Memory B cell (primary cell): ENCODE data around the gene KLHL29.

Experiments
- ATAC-seq: fragments of 150-1000 bp; cut with Tn5 transposase; 2 replicates; pipeline ENCODE4 v1.10.0; 2021; ENCODE audit warnings: low read depth, mild to moderate bottlenecking, moderate library complexity
- DNase-seq, 2 donors: peaks; one replicate each; pipeline ENCODE4 v3.0.0; 2022; ENCODE audit warnings: low spot score in 2 of 2
- H3K27ac Mint-ChIP-seq: one replicate; pipeline ENCODE4 v1.8.0; 2022; ENCODE audit warnings: mild to moderate bottlenecking, moderate library complexity, mixed read lengths
- H3K27me3 Mint-ChIP-seq: one replicate; pipeline ENCODE4 v1.8.0; 2022; ENCODE audit warnings: mixed read lengths
- H3K36me3 Mint-ChIP-seq: one replicate; pipeline ENCODE4 v1.8.0; 2022; ENCODE audit warnings: mild to moderate bottlenecking, mixed read lengths
- H3K4me1 Mint-ChIP-seq: one replicate; pipeline ENCODE4 v1.8.0; 2022; ENCODE audit warnings: mixed read lengths
- H3K4me3 Mint-ChIP-seq: one replicate; pipeline ENCODE4 v1.8.0; 2022; ENCODE audit warnings: mild to moderate bottlenecking, moderate library complexity, mixed read lengths
- H3K9me3 Mint-ChIP-seq: one replicate; pipeline ENCODE4 v1.8.0; 2022; ENCODE audit warnings: mixed read lengths

Gene KLHL29

GRCh38 chr2:23597687-23598086 is 212.7 kb downstream of the KLHL29 start:
- Mint-ChIP-seq H3K27ac (no peak overlapping the region), H3K9me3 (no peaks in the 10 kb centered on the region), H3K36me3 (no peaks in the 10 kb centered on the region), H3K4me3 (no peak overlapping the region), H3K27me3 (no peaks in the 10 kb centered on the region), H3K4me1 (no peaks in the 10 kb centered on the region)
- no peak for DNase-seq
- ATAC-seq = no peak

- no peaks in the 10 kb centered on the region for H3K9me3 Mint-ChIP-seq
- ATAC-seq = no peak
- no peak overlapping the region for H3K27ac Mint-ChIP-seq
- H3K27me3 Mint-ChIP-seq = no peaks in the 10 kb centered on the region
- H3K4me1 Mint-ChIP-seq = no peaks in the 10 kb centered on the region
- no peak overlapping the region for H3K4me3 Mint-ChIP-seq
- no peak for DNase-seq
- H3K36me3 Mint-ChIP-seq = no peaks in the 10 kb centered on the region
Observed at GRCh38 chr2:23599006-23599405, 214.0 kb downstream of the KLHL29 start.

DNA sequence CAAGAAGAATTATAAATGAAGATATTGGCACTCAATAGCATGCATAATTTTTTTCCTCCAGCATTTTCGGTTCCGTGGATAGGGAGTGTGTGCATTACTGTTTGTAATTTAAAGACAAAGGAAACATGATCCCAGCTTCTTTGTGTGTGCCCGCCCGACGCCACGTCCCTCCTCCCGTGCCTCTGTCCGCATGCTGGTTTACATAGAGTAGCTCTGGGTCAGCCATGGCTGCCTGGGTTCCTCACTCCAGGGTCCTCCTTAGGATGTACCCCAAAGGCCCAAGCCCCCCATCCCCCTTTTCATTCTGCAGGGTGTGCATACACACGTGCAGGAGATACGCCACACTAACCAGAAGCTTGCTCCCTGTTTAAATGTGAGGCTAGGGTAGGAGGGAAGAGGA is 214.7 kb downstream of the KLHL29 start:
- Mint-ChIP-seq H3K4me1 (no peaks in the 10 kb centered on the region), H3K9me3 (no peaks in the 10 kb centered on the region), H3K36me3 (no peaks in the 10 kb centered on the region), H3K27me3 (no peaks in the 10 kb centered on the region), H3K27ac (no peak overlapping the region), H3K4me3 (no peak overlapping the region)
- ATAC-seq (no peak), DNase-seq (no peak)

- H3K9me3 Mint-ChIP-seq = peaks cover 1% of the 10 kb centered on the region
Observed at GRCh38 chr2:23600346-23600745, 215.4 kb downstream of the KLHL29 start.

GRCh38 chr2:23601301-23601965 is 216.5 kb downstream of the KLHL29 start:
- ATAC-seq (no peak), DNase-seq (no peak)
- H3K4me3 Mint-ChIP-seq = no peak overlapping the region
- no peak overlapping the region for H3K27ac Mint-ChIP-seq
- peaks cover 6% of the 10 kb centered on the region for H3K9me3 Mint-ChIP-seq
- H3K4me1 Mint-ChIP-seq = no peaks in the 10 kb centered on the region
- peaks cover 3% of the 10 kb centered on the region for H3K36me3 Mint-ChIP-seq
- H3K27me3 Mint-ChIP-seq = peaks cover 2% of the 10 kb centered on the region

More at GRCh38 chr2:23600346-23600745, 215.4 kb downstream of the KLHL29 start:
- DNase-seq = no peak
- no peaks in the 10 kb centered on the region for H3K36me3 Mint-ChIP-seq
- H3K27me3 Mint-ChIP-seq = no peaks in the 10 kb centered on the region
- H3K27ac Mint-ChIP-seq = no peak overlapping the region
- no peak overlapping the region for H3K4me3 Mint-ChIP-seq
- H3K4me1 Mint-ChIP-seq = no peaks in the 10 kb centered on the region
- no peak for ATAC-seq

GRCh38 chr2:23602116-23602515 is 217.1 kb downstream of the KLHL29 start:
- Mint-ChIP-seq H3K4me3 (no peak overlapping the region), H3K9me3 (peaks cover 6% of the 10 kb centered on the region), H3K36me3 (peaks cover 3% of the 10 kb centered on the region), H3K4me1 (no peaks in the 10 kb centered on the region), H3K27me3 (peaks cover 2% of the 10 kb centered on the region), H3K27ac (no peak overlapping the region)
- ATAC-seq = no peak
- DNase-seq = no peak

- H3K4me3 Mint-ChIP-seq = no peak overlapping the region
- ATAC-seq = no peak
- H3K36me3 Mint-ChIP-seq = peaks cover 3% of the 10 kb centered on the region
- peaks cover 6% of the 10 kb centered on the region for H3K9me3 Mint-ChIP-seq
- DNase-seq = no peak
- H3K4me1 Mint-ChIP-seq = no peaks in the 10 kb centered on the region
- H3K27ac Mint-ChIP-seq = no peak overlapping the region
- H3K27me3 Mint-ChIP-seq = peaks cover 2% of the 10 kb centered on the region
Observed at GRCh38 chr2:23603156-23603555, 218.2 kb downstream of the KLHL29 start.

- H3K36me3 Mint-ChIP-seq = peaks cover 5% of the 10 kb centered on the region
- peaks cover 6% of the 10 kb centered on the region for H3K9me3 Mint-ChIP-seq
- peaks cover 2% of the 10 kb centered on the region for H3K27me3 Mint-ChIP-seq
- no peak for DNase-seq
- no peaks in the 10 kb centered on the region for H3K4me1 Mint-ChIP-seq
- H3K27ac Mint-ChIP-seq = no peak overlapping the region
- no peak for ATAC-seq
- H3K4me3 Mint-ChIP-seq = no peak overlapping the region
Observed at GRCh38 chr2:23603581-23603980, 218.6 kb downstream of the KLHL29 start.

GRCh38 chr2:23604731-23605130 is 219.8 kb downstream of the KLHL29 start:
- H3K27ac Mint-ChIP-seq = no peak overlapping the region
- peaks cover 7% of the 10 kb centered on the region for H3K36me3 Mint-ChIP-seq
- ATAC-seq = no peak
- H3K9me3 Mint-ChIP-seq = peaks cover 7% of the 10 kb centered on the region
- DNase-seq = no peak
- H3K4me1 Mint-ChIP-seq = no peaks in the 10 kb centered on the region
- no peak overlapping the region for H3K4me3 Mint-ChIP-seq
- H3K27me3 Mint-ChIP-seq = peaks cover 3% of the 10 kb centered on the region

DNA sequence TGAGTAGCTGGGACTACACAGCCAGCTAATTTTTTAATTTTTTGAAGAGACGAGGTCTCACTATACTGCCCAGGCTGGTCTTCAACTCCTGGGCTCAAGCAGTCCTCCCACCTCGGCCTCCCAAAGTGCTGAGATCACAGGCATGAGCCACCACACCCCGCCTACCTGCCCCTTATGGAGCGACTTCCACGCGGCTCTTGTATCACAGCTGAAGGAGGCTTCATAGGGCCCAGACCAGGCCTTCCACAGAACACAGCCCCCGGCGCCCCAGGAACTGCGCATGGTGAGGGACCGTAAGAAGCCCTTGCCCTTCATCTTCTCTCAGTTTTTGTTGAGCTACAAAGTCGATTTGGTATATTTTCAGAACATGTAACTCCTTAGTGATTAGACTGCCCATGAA is 220.3 kb downstream of the KLHL29 start:
- H3K9me3 Mint-ChIP-seq = peaks cover 7% of the 10 kb centered on the region
- H3K27me3 Mint-ChIP-seq = peaks cover 3% of the 10 kb centered on the region
- H3K4me1 Mint-ChIP-seq = no peaks in the 10 kb centered on the region
- DNase-seq = no peak
- H3K36me3 Mint-ChIP-seq = peaks cover 7% of the 10 kb centered on the region
- ATAC-seq = no peak
- H3K4me3 Mint-ChIP-seq = no peak overlapping the region
- H3K27ac Mint-ChIP-seq = no peak overlapping the region

GRCh38 chr2:23606196-23606595 is 221.2 kb downstream of the KLHL29 start:
- peaks cover 7% of the 10 kb centered on the region for H3K9me3 Mint-ChIP-seq
- no peak overlapping the region for H3K4me3 Mint-ChIP-seq
- H3K4me1 Mint-ChIP-seq = no peaks in the 10 kb centered on the region
- H3K36me3 Mint-ChIP-seq = peaks cover 7% of the 10 kb centered on the region
- H3K27me3 Mint-ChIP-seq = peaks cover 3% of the 10 kb centered on the region
- DNase-seq = no peak
- ATAC-seq = no peak
- H3K27ac Mint-ChIP-seq = no peak overlapping the region

DNA sequence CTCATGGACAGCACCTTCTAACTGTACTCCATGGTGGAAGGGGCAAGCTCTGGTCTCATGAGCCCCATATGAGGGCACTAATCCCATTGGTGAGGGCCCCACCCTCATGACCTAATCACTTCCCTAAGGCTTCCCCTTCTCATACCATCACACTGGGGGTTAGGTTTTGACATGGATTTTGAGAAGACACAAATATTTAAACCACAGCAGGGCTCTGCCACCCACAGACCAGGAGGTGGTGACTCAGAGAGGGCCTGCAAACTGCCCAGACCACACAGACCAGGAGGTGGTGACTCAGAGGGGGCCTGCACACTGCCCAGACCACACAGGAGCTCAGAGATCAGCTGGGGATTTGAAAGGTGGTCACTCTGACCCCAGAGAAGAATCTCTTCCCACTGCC is 222.0 kb downstream of the KLHL29 start:
- H3K9me3 Mint-ChIP-seq = peaks cover 12% of the 10 kb centered on the region
- H3K4me1 Mint-ChIP-seq = no peaks in the 10 kb centered on the region
- peaks cover 3% of the 10 kb centered on the region for H3K27me3 Mint-ChIP-seq
- H3K4me3 Mint-ChIP-seq = no peak overlapping the region
- no peak overlapping the region for H3K27ac Mint-ChIP-seq
- DNase-seq (no peak), ATAC-seq (no peak)
- H3K36me3 Mint-ChIP-seq = peaks cover 11% of the 10 kb centered on the region

GRCh38 chr2:23607925-23608324 is 222.9 kb downstream of the KLHL29 start:
- Mint-ChIP-seq H3K36me3 (peaks cover 12% of the 10 kb centered on the region), H3K9me3 (peaks cover 13% of the 10 kb centered on the region), H3K4me1 (no peaks in the 10 kb centered on the region), H3K27ac (no peak overlapping the region), H3K4me3 (no peak overlapping the region), H3K27me3 (peaks cover 3% of the 10 kb centered on the region)
- no peak for DNase-seq
- no peak for ATAC-seq

DNA sequence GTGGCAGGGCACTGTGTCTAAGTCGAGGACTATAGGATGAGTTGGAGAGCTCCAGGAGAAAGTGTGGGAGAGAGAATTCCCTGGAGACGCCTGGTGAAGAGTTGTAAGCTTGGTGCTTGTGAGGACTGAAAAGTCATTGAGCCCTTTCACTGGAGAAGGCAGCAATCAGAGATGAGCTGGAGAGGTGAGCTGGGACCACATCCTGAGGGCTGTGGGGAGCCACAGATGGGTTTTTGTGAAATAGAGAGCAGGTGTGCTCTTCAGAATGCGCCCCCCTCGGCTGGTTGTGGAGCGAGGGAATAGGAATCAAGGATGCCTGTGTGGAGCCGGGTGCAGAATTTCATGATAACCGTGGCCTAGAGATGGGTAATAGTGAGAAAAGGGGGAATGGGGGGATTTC is 224.3 kb downstream of the KLHL29 start:
- peaks cover 3% of the 10 kb centered on the region for H3K4me1 Mint-ChIP-seq
- H3K27ac Mint-ChIP-seq = no peak overlapping the region
- H3K36me3 Mint-ChIP-seq = peaks cover 12% of the 10 kb centered on the region
- peaks cover 3% of the 10 kb centered on the region for H3K27me3 Mint-ChIP-seq
- H3K9me3 Mint-ChIP-seq = peaks cover 13% of the 10 kb centered on the region
- no peak for DNase-seq
- no peak overlapping the region for H3K4me3 Mint-ChIP-seq
- ATAC-seq = no peak

DNA sequence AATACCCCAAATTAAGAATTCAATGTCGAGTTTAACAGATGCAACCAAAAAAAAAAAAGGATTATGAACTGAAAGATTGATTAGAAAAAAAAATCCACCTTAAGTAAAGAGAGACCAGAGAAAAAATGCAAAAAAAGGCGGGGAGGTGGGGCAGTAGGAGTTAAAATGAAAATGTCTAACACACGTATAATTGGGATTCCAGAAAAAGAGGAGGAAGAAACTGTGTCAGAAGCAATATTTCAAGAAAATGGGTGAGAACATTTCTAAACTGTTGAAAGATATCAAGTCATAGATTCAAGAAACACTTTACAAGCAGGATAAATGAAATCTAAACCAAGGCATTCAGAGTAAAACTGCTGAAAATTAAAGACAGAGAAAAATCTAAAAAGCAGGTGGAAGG is 226.9 kb downstream of the KLHL29 start:
- no peak overlapping the region for H3K27ac Mint-ChIP-seq
- H3K4me1 Mint-ChIP-seq = peaks cover 6% of the 10 kb centered on the region
- peaks cover 7% of the 10 kb centered on the region for H3K9me3 Mint-ChIP-seq
- no peak for ATAC-seq
- no peak overlapping the region for H3K4me3 Mint-ChIP-seq
- peaks cover 9% of the 10 kb centered on the region for H3K36me3 Mint-ChIP-seq
- no peak for DNase-seq
- peaks cover 2% of the 10 kb centered on the region for H3K27me3 Mint-ChIP-seq
